ENCODE measurements around the gene FAM114A2.

The FAM114A2 gene

GRCh38 chr5:154058055-154059038 is 19.6 kb upstream of the FAM114A2 start:
- peaks cover 0 to 6% of the 10 kb centered on the region in 2 experiments; a peak in 1 of 3 replicates for H3K36me3 ChIP-seq (ENCODE audit: control insufficient read depth in 2 of 2, insufficient read depth in 1 of 2, low read length in 2 of 2)
- peaks cover 19% of the 10 kb centered on the region for H3K4me1 ChIP-seq (ENCODE audit: control insufficient read depth, insufficient read depth, low read length)
- ChIA-PET CTCF (interaction anchor here (0.7 to 2.3 kb wide), 6 partner anchors 10 to 347 kb away, joined by 3 to 12 read pairs (median 6); partner anchors contain the start of genes FAM114A2 and MFAP3), POLR2A (interaction anchor here (1.4 to 1.7 kb wide), 3 partner anchors 9 to 131 kb away, joined by 4 to 12 read pairs (median 4); partner anchors contain the start of genes FAM114A2 and MFAP3)
- no peaks in the 10 kb centered on the region; the same call in 1 of the 2 replicates for H3K9me3 ChIP-seq (ENCODE audit: control insufficient read depth, insufficient read depth, low read depth, low read length)
- no peak overlapping the region for H3K27ac ChIP-seq (ENCODE audit: extremely low read depth, low read depth, low read length)
- H3K4me3 ChIP-seq (ENCODE audit: low read depth, low read length) = no peak overlapping the region
- TF ChIP-seq ZNF335 (tag by site-specific recombination; conservative IDR thresholded peaks at IDR 0.05) (no peak), KLF16 (tag by site-specific recombination; IDR thresholded peaks at IDR 0.05) (no peak), YY2 (tag by site-specific recombination; IDR thresholded peaks at IDR 0.05) (no peak), ZNF510 (tag by site-specific recombination; IDR thresholded peaks at IDR 0.05; ENCODE audit: insufficient replicate concordance) (no peak), SETDB1 (IDR thresholded peaks at IDR 0.05; ENCODE audit: insufficient read length, low read length) (no peak), BCL6B (tag by site-specific recombination; IDR thresholded peaks at IDR 0.05) (no peak), INSM2 (tag by site-specific recombination; IDR thresholded peaks at IDR 0.05) (peak; percentile 96), ZNF148 (tag by site-specific recombination; IDR thresholded peaks at IDR 0.05; ENCODE audit: borderline replicate concordance) (no peak), ZNF211 (tag by site-specific recombination; IDR thresholded peaks at IDR 0.05; ENCODE audit: low read depth) (no peak), ZNF248 (tag by site-specific recombination; IDR thresholded peaks at IDR 0.05) (no peak), ZNF580 (tag by site-specific recombination; IDR thresholded peaks at IDR 0.05) (no peak), EGR2 (tag by site-specific recombination; IDR thresholded peaks at IDR 0.05; ENCODE audit: low read depth) (no peak), ZNF23 (tag by site-specific recombination; IDR thresholded peaks at IDR 0.05; ENCODE audit: borderline replicate concordance) (no peak), ZNF19 (tag by site-specific recombination; IDR thresholded peaks at IDR 0.05; ENCODE audit: low read depth) (no peak), ZNF433 (tag by site-specific recombination; IDR thresholded peaks at IDR 0.05; ENCODE audit: low read depth) (no peak), ZNF366 (tag by site-specific recombination; conservative IDR thresholded peaks at IDR 0.05) (peak; percentile 81), KLF10 (tag by site-specific recombination; IDR thresholded peaks at IDR 0.05) (0 out of 2 replicates have a peak, but pooled peaks have one; percentile 36), ZNF133 (tag by site-specific recombination; IDR thresholded peaks at IDR 0.05) (no peak), BCL11B (tag by site-specific recombination; IDR thresholded peaks at IDR 0.05; ENCODE audit: low read depth) (no peak), ZSCAN5A (tag by site-specific recombination; IDR thresholded peaks at IDR 0.05) (no peak), ZNF561 (tag by site-specific recombination; IDR thresholded peaks at IDR 0.05; ENCODE audit: borderline replicate concordance) (peak; percentile 68), WT1 (tag by site-specific recombination; IDR thresholded peaks at IDR 0.05) (peak; percentile 44; the same call in 1 of the 2 replicates), ZIC2 (tag by site-specific recombination; IDR thresholded peaks at IDR 0.05) (no peak), ZBTB44 (tag by site-specific recombination; IDR thresholded peaks at IDR 0.05) (peak; percentile 78), ZNF311 (tag by site-specific recombination; IDR thresholded peaks at IDR 0.05; ENCODE audit: borderline replicate concordance) (no peak), ZNF488 (tag by site-specific recombination; IDR thresholded peaks at IDR 0.05) (no peak)
